ENCODE data around the gene ZNF189. TPM values are rescaled to one million over a fixed set of nuclear protein-coding genes. Genes with fewer than 3 reads are reported as not detected.

Gene ZNF189
- total RNA-seq, 1 donor: 10.4 TPM

DNA sequence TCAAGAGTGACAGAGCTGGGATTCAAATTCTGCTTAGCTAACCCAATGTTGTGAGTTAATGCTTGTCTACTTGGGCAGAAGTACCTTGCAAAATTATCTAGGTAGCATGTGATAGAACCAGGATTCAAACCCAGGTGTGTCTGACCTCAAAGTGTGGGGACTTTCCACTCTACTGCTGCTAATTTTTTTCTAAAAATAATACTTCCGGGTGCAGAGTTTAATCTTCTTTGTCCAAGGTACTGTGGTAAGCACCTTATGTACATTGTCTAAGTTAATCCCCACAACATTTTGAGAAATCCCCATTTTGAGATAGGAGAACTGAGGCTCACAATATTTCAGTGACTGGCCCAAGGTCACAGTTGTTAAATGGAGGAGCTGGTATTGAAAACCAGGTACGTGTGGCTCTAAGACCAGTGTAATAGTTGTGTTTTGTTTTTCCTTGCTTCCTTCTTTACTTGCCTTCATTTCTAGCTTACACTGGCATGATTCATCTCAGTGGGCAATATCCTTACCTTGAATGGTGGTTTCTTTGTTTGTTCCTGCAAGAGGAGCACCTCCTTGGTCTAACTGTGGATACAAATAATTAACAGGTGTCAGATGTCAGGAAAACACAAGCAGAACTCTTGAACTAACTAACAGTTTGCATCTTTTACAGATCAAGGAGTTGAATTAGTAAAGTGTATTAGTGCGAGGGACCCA lies 29.5 kb downstream of the ZNF189 start:
- no peaks in the 10 kb centered on the region for H3K4me1 ChIP-seq (ENCODE audit: insufficient read depth, low read length)
- H3K4me3 ChIP-seq (ENCODE audit: low read length): no peak overlapping the region
- H3K27me3 ChIP-seq (ENCODE audit: insufficient read depth, low read length): no peaks in the 10 kb centered on the region
- no peaks in the 10 kb centered on the region for H3K9me3 ChIP-seq (ENCODE audit: low read depth, low read length)

DNA sequence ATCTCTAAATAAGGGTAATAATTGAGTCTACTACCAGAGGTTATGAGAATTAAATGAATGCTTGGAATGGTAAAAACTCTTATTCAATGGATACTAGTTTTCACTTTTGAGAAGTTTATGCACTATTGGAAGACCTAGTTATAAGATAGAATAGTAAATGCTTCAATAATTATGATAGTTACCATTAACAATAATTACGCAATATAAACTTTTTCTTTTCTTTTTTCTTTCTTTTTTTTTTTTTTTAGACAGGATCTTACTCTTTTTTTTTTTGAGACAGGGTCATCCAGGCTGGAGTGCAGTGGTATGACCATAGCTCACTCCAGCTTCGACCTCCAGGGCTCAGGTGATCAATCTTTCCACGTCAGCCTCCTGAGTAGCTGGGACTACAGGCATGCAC lies 30.3 kb downstream of the ZNF189 start:
- no peaks in the 10 kb centered on the region for H3K4me1 ChIP-seq (ENCODE audit: insufficient read depth, low read length)

GRCh38 chr9:101429736-101430135 lies 31.1 kb downstream of the ZNF189 start:
- no peaks in the 10 kb centered on the region for H3K27me3 ChIP-seq (ENCODE audit: insufficient read depth, low read length)

More for the DNA sequence above, 30.3 kb downstream of the ZNF189 start:
- H3K9me3 ChIP-seq (ENCODE audit: low read depth, low read length): no peaks in the 10 kb centered on the region
- H3K4me3 ChIP-seq (ENCODE audit: low read length): no peak overlapping the region
- no peaks in the 10 kb centered on the region for H3K27me3 ChIP-seq (ENCODE audit: insufficient read depth, low read length)

DNA sequence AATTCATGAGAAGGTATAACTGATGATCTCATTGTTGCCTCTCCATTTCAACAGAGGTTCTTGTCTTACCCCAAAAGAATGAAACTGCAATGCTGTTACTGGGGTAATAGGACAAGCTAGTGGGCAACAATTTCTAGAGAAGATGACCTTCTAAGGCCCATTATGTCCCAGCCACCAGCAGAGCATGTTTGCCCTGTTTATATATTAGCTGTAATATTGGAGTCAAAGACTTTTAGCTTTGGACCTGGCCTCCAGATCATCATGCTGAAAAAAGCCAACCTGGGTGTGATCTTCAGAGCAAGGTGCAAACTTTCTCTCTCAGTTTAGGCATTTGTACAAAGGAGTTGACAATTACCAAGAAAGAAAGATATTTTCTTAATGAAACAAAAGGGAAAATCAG lies 33.5 kb downstream of the ZNF189 start:
- no peaks in the 10 kb centered on the region for H3K4me1 ChIP-seq (ENCODE audit: insufficient read depth, low read length)
- H3K4me3 ChIP-seq (ENCODE audit: low read length): no peak overlapping the region
- H3K9me3 ChIP-seq (ENCODE audit: low read depth, low read length): no peaks in the 10 kb centered on the region

More at GRCh38 chr9:101429736-101430135, 31.1 kb downstream of the ZNF189 start:
- H3K4me1 ChIP-seq (ENCODE audit: insufficient read depth, low read length): no peaks in the 10 kb centered on the region
- no peaks in the 10 kb centered on the region for H3K9me3 ChIP-seq (ENCODE audit: low read depth, low read length)
- no peak overlapping the region for H3K4me3 ChIP-seq (ENCODE audit: low read length)

DNA sequence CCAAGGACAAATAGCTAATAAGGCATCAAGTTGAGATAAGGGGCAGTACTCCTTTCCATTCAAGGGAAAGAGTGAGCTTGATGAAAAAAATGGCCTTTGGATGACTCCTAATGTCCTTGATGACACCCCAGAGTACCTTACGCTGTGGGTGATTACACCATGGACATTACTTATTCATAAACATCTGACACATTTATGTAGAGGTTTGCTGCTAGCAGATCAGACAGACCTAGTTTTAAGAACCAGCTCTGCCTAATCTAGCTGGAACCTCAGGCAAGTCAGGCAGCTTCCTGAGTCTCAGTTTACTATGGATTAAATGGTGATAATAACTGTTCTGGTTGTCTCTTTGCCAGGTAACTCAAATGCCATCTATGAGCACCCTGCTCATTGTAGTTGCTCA lies 34.1 kb downstream of the ZNF189 start:
- no peak overlapping the region for H3K4me3 ChIP-seq (ENCODE audit: low read length)
- H3K9me3 ChIP-seq (ENCODE audit: low read depth, low read length): no peaks in the 10 kb centered on the region
- no peaks in the 10 kb centered on the region for H3K4me1 ChIP-seq (ENCODE audit: insufficient read depth, low read length)
- H3K27me3 ChIP-seq (ENCODE audit: insufficient read depth, low read length): no peaks in the 10 kb centered on the region

More for the DNA sequence above, 33.5 kb downstream of the ZNF189 start:
- H3K27me3 ChIP-seq (ENCODE audit: insufficient read depth, low read length): no peaks in the 10 kb centered on the region

DNA sequence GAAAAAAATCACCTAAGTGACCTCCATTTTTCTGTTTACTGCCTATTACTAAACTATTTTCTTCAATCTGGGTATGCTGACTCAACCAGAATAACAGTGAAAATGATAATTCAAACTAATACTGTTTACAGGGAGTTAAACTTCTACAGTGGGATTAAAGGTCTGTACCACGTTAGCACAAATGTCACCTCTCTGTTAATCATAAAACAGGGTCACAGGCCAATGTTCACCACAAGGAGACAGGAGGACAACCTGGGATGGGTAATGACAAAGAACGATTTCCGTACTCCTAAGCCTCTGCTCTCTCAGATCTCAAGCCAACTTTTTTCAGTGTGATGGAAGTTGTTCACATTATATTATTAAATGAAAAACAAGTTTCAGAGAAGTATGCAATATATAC lies 34.6 kb downstream of the ZNF189 start:
- Histone ChIP-seq H3K4me3 (ENCODE audit: low read length) (no peak overlapping the region), H3K27me3 (ENCODE audit: insufficient read depth, low read length) (no peaks in the 10 kb centered on the region), H3K4me1 (ENCODE audit: insufficient read depth, low read length) (no peaks in the 10 kb centered on the region), H3K9me3 (ENCODE audit: low read depth, low read length) (no peaks in the 10 kb centered on the region)

- H3K4me3 ChIP-seq (ENCODE audit: low read length): no peak overlapping the region
- H3K9me3 ChIP-seq (ENCODE audit: low read depth, low read length): no peaks in the 10 kb centered on the region
- H3K27me3 ChIP-seq (ENCODE audit: insufficient read depth, low read length): no peaks in the 10 kb centered on the region
- no peaks in the 10 kb centered on the region for H3K4me1 ChIP-seq (ENCODE audit: insufficient read depth, low read length)
These were observed 36.3 kb downstream of the ZNF189 start for GRCh38 chr9:101434998-101435397.

- H3K9me3 ChIP-seq (ENCODE audit: low read depth, low read length): no peaks in the 10 kb centered on the region
- H3K4me1 ChIP-seq (ENCODE audit: insufficient read depth, low read length): no peaks in the 10 kb centered on the region
These were observed 37.0 kb downstream of the ZNF189 start, which contains the start of gene ALDOB for GRCh38 chr9:101435601-101436079. Gene ALDOB, minus strand, starts transcription at chr9:101435774. Its CDS starts 4,887 bp downstream, at chr9:101430887.

GRCh38 chr9:101437806-101438232 lies 39.2 kb downstream of the ZNF189 start:
- H3K9me3 ChIP-seq (ENCODE audit: low read depth, low read length): no peaks in the 10 kb centered on the region
- no peaks in the 10 kb centered on the region for H3K27me3 ChIP-seq (ENCODE audit: insufficient read depth, low read length)
- no peak overlapping the region for H3K4me3 ChIP-seq (ENCODE audit: low read length)
- no peaks in the 10 kb centered on the region for H3K4me1 ChIP-seq (ENCODE audit: insufficient read depth, low read length)

More at GRCh38 chr9:101435601-101436079, 37.0 kb downstream of the ZNF189 start, which contains the start of gene ALDOB:
- H3K4me3 ChIP-seq (ENCODE audit: low read length): no peak within 1 kb of the TSS
- no peaks in the 10 kb centered on the region for H3K27me3 ChIP-seq (ENCODE audit: insufficient read depth, low read length)

DNA sequence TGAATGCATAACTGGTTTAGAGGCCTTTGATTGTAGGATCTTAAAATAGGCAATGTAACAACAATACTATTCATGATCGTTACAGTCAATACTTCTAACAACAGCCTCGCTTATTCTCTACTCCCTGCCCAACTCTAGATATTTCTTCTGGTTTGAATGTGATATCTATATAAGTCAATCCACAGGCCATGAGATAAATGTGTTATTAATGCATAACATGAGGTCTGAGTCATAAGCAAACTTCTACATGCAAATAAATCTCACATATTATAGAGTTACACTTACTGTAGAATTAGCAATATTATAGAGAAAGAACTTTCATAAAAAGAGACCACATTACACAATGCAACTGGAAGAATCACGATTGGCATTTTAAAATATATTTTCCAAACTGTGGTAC lies 39.9 kb downstream of the ZNF189 start:
- no peaks in the 10 kb centered on the region for H3K9me3 ChIP-seq (ENCODE audit: low read depth, low read length)
- no peak overlapping the region for H3K4me3 ChIP-seq (ENCODE audit: low read length)
- no peaks in the 10 kb centered on the region for H3K4me1 ChIP-seq (ENCODE audit: insufficient read depth, low read length)
- no peaks in the 10 kb centered on the region for H3K27me3 ChIP-seq (ENCODE audit: insufficient read depth, low read length)

GRCh38 chr9:101440714-101441230 lies 42.1 kb downstream of the ZNF189 start:
- Histone ChIP-seq H3K9me3 (ENCODE audit: low read depth, low read length) (no peaks in the 10 kb centered on the region), H3K27me3 (ENCODE audit: insufficient read depth, low read length) (peaks cover 5% of the 10 kb centered on the region), H3K4me1 (ENCODE audit: insufficient read depth, low read length) (no peaks in the 10 kb centered on the region), H3K4me3 (ENCODE audit: low read length) (no peak overlapping the region)

- Histone ChIP-seq H3K9me3 (ENCODE audit: low read depth, low read length) (no peaks in the 10 kb centered on the region), H3K27me3 (ENCODE audit: insufficient read depth, low read length) (peaks cover 15% of the 10 kb centered on the region), H3K4me1 (ENCODE audit: insufficient read depth, low read length) (no peaks in the 10 kb centered on the region), H3K4me3 (ENCODE audit: low read length) (no peak overlapping the region)
These were observed 43.7 kb downstream of the ZNF189 start for GRCh38 chr9:101442318-101442717.

DNA sequence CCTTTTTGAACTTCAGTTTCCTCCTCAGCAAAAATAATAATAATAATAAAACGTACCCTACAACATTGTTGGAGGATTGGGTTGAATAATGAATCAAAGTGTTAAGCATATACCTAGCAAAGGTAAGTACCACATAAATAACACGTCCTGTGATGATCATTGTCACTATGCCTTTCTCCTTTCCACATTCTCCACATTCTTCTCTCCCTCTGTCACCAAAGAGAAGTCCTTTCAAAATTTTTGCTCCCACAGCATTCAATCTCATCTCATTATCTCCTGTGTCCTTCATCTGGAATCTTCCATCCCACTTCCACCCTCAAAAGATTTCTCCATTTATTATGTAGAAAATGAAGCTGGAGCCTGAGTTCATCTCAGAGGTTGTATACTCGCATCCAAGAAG lies 44.1 kb downstream of the ZNF189 start:
- H3K27me3 ChIP-seq (ENCODE audit: insufficient read depth, low read length): peaks cover 19% of the 10 kb centered on the region
- no peaks in the 10 kb centered on the region for H3K9me3 ChIP-seq (ENCODE audit: low read depth, low read length)
- no peaks in the 10 kb centered on the region for H3K4me1 ChIP-seq (ENCODE audit: insufficient read depth, low read length)
- no peak overlapping the region for H3K4me3 ChIP-seq (ENCODE audit: low read length)

- Histone ChIP-seq H3K9me3 (ENCODE audit: low read depth, low read length) (no peaks in the 10 kb centered on the region), H3K4me3 (ENCODE audit: low read length) (no peak overlapping the region), H3K4me1 (ENCODE audit: insufficient read depth, low read length) (no peaks in the 10 kb centered on the region), H3K27me3 (ENCODE audit: insufficient read depth, low read length) (peaks cover 23% of the 10 kb centered on the region)
These were observed 44.7 kb downstream of the ZNF189 start for GRCh38 chr9:101443364-101443771.

DNA sequence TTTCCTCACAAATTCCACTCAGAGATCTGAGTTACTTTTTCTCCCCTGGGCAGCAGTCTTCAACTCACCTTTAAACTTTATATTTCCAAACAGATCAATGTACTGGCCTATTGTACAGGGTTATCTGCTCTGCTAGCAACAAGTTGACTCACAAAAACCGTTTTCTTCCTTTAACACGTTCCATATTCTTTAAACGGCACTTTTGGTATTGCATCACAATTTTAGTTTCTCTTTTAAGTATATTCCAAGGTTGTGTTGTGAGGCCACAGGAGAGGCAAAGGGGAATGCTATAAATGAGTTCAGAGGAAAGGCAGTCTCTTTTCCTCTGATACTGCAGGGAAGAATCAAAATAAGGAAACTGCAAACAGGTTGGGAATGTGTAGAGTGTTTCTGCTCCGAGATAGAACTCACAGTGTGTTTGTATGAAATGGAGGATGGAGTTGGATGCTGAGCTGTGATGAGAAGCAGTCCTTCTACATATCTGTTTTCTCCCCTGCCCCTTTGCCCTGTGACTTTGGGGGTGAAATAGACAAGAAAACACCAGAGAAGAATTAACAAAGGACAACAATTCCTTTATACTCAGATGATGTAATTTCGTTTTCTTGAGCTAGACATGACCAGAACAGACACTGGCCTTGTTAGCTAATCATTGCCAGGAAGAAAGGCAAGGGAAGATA lies 46.8 kb downstream of the ZNF189 start:
- Histone ChIP-seq H3K4me1 (ENCODE audit: insufficient read depth, low read length) (no peaks in the 10 kb centered on the region), H3K4me3 (ENCODE audit: low read length) (no peak overlapping the region), H3K9me3 (ENCODE audit: low read depth, low read length) (no peaks in the 10 kb centered on the region), H3K27me3 (ENCODE audit: insufficient read depth, low read length) (peaks cover 41% of the 10 kb centered on the region)

Data from mononuclear cell (primary cell).